VCaP (cell line): Measurements from ENCODE around the gene RDH14.

ENCODE experiments used
- H3K27ac ChIP-seq: fragments of 450-650 bp; 2 replicates; pipeline ENCODE4 v1.5.1; 2017
- CTCF ChIP-seq: fragments of 450-650 bp; conservative IDR thresholded peaks from 2 replicates; pipeline ENCODE4 v1.5.1; 2017; ENCODE audit warnings: mild to moderate bottlenecking, moderate library complexity

Gene RDH14

GRCh38 chr2:18522484-18523146 lies 37.8 kb downstream of the RDH14 start:
- no peak overlapping the region for H3K27ac ChIP-seq
- TF ChIP-seq CTCF: no peak

- no peak overlapping the region for H3K27ac ChIP-seq
- peak; percentile 91 for TF ChIP-seq CTCF
These were observed 39.7 kb downstream of the RDH14 start for GRCh38 chr2:18520451-18521425.

- TF ChIP-seq CTCF: no peak
- H3K27ac ChIP-seq: no peak overlapping the region
These were observed 40.5 kb downstream of the RDH14 start for GRCh38 chr2:18519914-18520450.

- TF ChIP-seq CTCF: no peak
- no peak overlapping the region for H3K27ac ChIP-seq
These were observed 42.0 kb downstream of the RDH14 start for GRCh38 chr2:18518116-18519111.

- H3K27ac ChIP-seq: no peak overlapping the region
- TF ChIP-seq CTCF: no peak
These were observed 43.1 kb downstream of the RDH14 start for GRCh38 chr2:18517386-18517785.

GRCh38 chr2:18516112-18516511 lies 44.3 kb downstream of the RDH14 start:
- no peak for TF ChIP-seq CTCF
- H3K27ac ChIP-seq: no peak overlapping the region
